G401 (cell line): ENCODE results near the gene ALPL. TPM values are rescaled to one million over a fixed set of nuclear protein-coding genes. Genes with fewer than 3 reads are reported as not detected.

Source experiments
- DNase-seq: peaks from one replicate; pipeline ENCODE4 v3.0.0-alpha.2; 2015; ENCODE audit warnings: low spot score
- in situ Hi-C: cut with HindIII; loops from 2 replicates; pipeline ENCODE4 v1.10.0; 2016; ENCODE audit warnings: low sequenced_read_pairs, mixed read lengths
- total RNA-seq: library from RNA; depleted of rRNA; stranded (reverse); fragments of >200 nt; shearing (Covaris generic); gene quantifications from 2 replicates; pipeline ENCODE4 v1.2.3, GENCODE V29; 2014

ALPL gene
- total RNA-seq, 1 experiment from 2014 or later = 0.58 TPM

GRCh38 chr1:21590934-21591333, 81.7 kb downstream of the ALPL start:
- DNase-seq = no peak
- in situ Hi-C loops = no loop called here

DNA sequence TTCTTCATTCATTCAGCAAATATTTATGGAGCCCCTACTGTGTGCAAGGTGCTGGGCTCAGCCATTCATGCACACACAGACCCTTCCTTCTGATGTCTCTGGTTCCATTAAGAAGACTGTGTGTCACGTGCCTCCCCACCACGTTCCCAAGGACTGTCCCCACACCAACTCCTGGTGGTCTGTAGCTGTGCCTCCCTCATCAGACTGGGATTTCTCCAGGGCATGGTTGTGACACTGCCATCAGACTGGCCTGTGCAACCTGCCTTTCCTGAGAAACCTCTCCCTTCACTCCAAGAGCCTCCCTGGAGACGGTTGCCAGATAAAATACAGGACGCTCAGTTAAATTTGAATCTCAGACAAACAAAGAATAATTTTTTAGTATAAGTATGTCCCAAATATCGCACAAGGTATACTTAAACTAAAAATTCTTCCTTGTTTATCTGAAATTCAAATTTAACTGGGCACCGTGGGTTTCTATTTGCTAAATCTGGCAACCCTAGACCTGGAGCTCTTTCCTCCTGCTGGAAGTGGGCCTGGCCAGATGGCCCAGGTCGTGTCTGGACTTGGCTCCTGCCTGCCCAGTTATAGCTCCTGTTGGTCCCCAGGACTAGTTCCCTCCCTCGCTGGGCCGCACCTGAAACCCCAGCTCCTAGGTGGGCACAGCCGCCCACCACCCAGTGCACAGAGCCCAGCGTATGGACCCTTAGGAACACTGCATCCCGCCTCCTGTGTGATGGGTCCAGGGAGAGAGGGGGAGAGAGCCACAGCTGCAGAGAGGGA, 83.1 kb downstream of the ALPL start:
- peak; percentile 94 for DNase-seq
- in situ Hi-C loops = no loop called here

- in situ Hi-C loops = no loop called here
Measured at GRCh38 chr1:21593231-21593630, 84.0 kb downstream of the ALPL start.

GRCh38 chr1:21594501-21594900, 85.3 kb downstream of the ALPL start:
- no peak for DNase-seq

More at GRCh38 chr1:21593231-21593630, 84.0 kb downstream of the ALPL start:
- no peak for DNase-seq

GRCh38 chr1:21594935-21595897, 86.0 kb downstream of the ALPL start:
- DNase-seq = peak; percentile 49
- in situ Hi-C loops = no loop called here

More at GRCh38 chr1:21594501-21594900, 85.3 kb downstream of the ALPL start:
- in situ Hi-C loops = no loop called here

GRCh38 chr1:21596174-21596573, 87.0 kb downstream of the ALPL start:
- no peak for DNase-seq
- in situ Hi-C loops = no loop called here

- in situ Hi-C loops = no loop called here
- no peak for DNase-seq
Measured at GRCh38 chr1:21596628-21597027, 87.4 kb downstream of the ALPL start.

GRCh38 chr1:21597753-21598152, 88.5 kb downstream of the ALPL start:
- DNase-seq = no peak
- in situ Hi-C loops = no loop called here

GRCh38 chr1:21598417-21598816, 89.2 kb downstream of the ALPL start:
- no peak for DNase-seq
- in situ Hi-C loops = no loop called here

DNA sequence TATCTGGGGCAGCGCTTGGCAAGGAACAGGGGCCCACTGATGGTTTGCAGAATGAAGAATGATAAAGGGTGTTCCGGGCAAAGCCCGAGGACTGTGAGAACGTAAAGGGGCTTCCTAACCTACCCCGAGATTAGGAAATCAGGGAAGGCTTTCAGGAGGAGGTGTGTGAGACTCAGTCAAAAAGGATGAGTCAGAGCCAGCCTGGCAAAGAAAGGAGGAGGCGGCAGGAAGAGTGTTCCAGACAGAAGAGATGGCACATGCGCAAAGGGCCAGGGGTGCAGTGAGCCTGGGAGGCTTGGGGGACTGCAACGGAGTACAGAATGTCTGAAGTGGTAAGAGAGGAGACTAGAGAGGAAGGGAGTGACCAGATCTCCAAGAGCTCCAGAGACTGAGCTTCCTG, 89.7 kb downstream of the ALPL start:
- no peak for DNase-seq
- in situ Hi-C loops = no loop called here

DNA sequence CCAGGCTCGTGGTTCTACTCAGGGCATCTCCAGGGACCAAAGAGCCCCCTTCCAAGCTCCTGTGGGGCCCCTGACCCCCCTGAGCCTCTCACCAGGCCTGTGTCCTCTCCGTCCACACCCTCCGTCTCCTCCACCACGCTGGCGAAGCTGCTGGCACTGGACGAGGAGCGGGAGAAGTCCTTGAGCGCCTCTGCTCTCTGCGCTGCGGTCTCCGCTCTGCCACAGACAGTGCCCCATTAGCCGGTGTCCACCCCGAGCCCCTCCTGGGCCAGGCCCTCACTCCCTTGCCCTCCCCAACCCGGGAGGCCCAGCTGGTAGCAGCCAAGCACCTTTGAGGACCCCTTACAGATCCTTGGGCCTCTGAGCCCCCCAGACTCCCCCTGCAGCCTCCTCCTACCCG, 90.2 kb downstream of the ALPL start:
- DNase-seq = no peak
- in situ Hi-C loops = no loop called here

DNA sequence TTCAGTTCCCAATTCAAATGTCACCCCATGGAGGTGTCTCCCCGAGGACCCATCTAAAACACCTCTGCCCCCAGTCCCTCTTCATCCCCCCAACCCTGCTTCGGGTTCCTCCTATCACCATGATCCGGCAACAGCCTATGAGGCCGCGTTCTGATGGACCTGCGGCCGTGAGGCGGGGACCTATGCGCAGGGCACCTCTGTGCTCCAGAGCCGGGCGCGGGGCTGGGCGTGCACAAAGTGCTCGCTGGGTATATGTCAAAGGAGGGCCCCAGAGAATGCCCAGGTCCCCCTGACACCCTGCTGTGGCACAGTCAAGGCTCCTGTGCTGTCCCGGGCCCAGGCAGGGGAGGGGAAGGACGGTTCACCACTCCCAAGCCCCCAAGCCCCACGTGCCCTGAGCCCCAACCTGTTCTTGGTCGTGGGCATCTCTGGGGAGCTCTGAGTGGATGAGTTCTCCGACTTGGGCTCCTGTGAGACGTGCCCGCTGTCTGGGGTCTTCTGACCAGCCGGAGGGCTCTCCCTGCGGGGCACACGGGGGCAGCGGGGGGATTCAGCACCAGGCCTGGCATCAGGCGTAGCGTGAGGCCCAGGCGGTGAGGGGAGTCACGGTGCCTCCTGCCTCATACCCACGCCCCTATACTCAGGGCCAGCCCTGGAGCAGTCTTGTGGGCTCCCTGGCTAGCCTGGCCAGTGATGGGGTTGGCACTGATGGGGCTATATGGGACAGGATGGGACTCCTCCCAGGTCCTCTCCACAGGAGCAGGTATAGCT, 92.2 kb downstream of the ALPL start:
- in situ Hi-C loops = no loop called here
- no peak for DNase-seq

DNA sequence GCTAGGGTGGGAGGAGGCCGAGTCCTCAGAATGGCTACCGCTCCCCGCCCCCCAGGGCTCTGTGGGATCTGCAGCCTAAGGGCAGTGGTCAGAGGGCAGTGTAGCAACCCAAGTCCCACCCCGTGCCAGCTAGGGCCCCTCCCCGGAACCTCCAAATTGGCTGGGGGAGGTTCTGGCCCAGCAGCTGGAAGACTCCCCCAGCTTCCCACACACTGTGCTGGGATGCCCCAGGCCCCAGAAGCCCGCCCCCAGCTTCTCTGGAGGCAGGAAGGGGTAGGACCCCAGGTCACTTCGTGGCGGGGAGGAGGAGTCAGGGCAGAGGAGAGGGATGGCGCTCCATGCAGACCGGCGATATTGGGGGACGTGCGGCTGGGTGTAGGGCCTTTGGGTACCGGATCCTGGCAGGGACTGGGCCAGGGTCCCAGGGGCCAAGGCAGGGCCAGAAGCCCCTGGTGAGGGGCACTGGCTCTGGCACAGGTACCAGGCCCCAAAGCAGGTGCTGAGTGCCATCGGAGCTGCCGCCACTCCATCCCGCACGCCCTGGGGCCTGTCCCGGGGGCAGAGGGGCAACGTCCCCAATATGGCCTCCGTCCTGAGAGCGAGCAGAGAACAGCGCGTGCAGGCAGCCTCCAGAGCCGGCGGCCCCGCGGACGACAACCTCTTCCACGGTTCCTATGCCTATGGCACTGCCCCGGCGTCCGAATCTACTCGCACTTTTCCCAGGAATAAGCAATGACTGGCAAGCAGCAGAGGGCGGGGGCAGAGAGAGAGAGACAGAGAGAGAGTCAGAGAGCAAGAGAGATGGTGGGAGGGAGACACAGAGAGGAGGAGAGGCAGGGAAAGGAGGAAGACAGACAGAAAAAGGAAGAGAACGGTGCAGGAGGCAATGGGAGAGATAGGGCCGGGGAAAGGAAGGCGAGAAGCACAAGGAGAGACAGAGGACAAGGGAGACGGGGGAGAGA, 94.2 kb downstream of the ALPL start:
- in situ Hi-C loops = no loop called here

GRCh38 chr1:21604208-21604957, 95.2 kb downstream of the ALPL start:
- DNase-seq = no peak
- in situ Hi-C loops = no loop called here

More for the DNA sequence above, 94.2 kb downstream of the ALPL start:
- no peak for DNase-seq

- DNase-seq = no peak
- in situ Hi-C loops = no loop called here
Measured at GRCh38 chr1:21605012-21605715, 95.9 kb downstream of the ALPL start.

DNA sequence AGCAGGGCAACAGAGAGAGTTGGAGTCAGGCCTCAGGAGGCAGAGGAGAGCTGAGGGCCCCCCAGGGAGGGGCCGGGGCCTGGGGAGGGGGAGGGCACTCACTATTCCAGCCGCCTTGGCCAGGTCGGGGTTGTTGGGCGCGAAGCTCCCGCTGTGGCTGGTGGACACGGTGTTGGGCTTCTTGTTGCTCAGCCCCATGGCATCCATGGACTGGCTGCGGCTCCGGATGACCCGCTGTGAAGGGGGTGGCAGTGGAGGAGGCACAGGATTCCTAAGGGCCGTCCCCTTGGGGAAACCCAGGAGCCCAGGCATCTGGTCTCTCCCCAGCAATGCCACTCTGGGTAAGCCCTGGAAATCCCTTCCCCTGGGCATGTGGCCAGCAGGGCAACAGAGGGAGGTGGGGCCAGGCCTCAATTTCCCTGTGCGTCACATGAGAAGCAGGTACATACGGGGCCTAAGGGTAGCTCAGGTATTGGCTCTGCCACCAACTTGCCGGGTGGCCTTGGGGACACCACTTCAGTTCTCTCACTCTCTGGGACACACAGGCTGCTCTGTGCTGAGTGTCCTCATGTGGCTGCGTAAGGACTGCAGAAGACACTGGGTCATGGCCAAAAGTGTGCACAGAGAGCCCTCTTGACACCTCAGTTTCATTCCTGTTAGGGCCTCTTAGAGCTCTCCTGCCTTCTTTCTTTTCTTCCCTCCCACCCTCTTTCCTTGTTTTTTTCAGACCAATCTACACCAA, 96.9 kb downstream of the ALPL start:
- in situ Hi-C loops = no loop called here
- DNase-seq = no peak
